Endothelial cell of hepatic sinusoid (primary cell): ENCODE results near the gene RFT1.

ENCODE experiments used
- in situ Hi-C: cut with HindIII; loops from 2 replicates; pipeline ENCODE4 v1.10.0; 2017; ENCODE audit warnings: low sequenced_read_pairs

Gene RFT1

GRCh38 chr3:53150247-53151085 lies 20.2 kb upstream of the RFT1 start:
- in situ Hi-C loops, result loop anchor here (5.0 kb wide), 1 partner anchor 37 kb away; no protein-coding TSS in a partner anchor

- in situ Hi-C loops, result loop anchor here (5.0 kb wide), 1 partner anchor 38 kb away; no protein-coding TSS in a partner anchor
Observed at GRCh38 chr3:53149699-53150098, 19.5 kb upstream of the RFT1 start.

- in situ Hi-C loops, result no loop called here
Observed at GRCh38 chr3:53149006-53149690, 18.9 kb upstream of the RFT1 start.

GRCh38 chr3:53147903-53148400 lies 17.7 kb upstream of the RFT1 start:
- in situ Hi-C loops, result no loop called here

- in situ Hi-C loops, result no loop called here
Observed at GRCh38 chr3:53147151-53147902, 17.1 kb upstream of the RFT1 start.

GRCh38 chr3:53146319-53146891 lies 16.2 kb upstream of the RFT1 start:
- in situ Hi-C loops, result no loop called here

GRCh38 chr3:53145713-53146080 lies 15.5 kb upstream of the RFT1 start:
- in situ Hi-C loops, result no loop called here

GRCh38 chr3:53144862-53145712 lies 14.9 kb upstream of the RFT1 start:
- in situ Hi-C loops, result no loop called here

- in situ Hi-C loops, result no loop called here
Observed at GRCh38 chr3:53144446-53144845, 14.2 kb upstream of the RFT1 start.

- in situ Hi-C loops, result no loop called here
Observed at GRCh38 chr3:53142986-53143385, 12.8 kb upstream of the RFT1 start.

- in situ Hi-C loops, result no loop called here
Observed at GRCh38 chr3:53140847-53141845, 10.9 kb upstream of the RFT1 start.

GRCh38 chr3:53139906-53140846 lies 9.9 kb upstream of the RFT1 start:
- in situ Hi-C loops, result no loop called here

- in situ Hi-C loops, result no loop called here
Observed at GRCh38 chr3:53137835-53138446, 7.7 kb upstream of the RFT1 start.

- in situ Hi-C loops, result no loop called here
Observed at GRCh38 chr3:53137221-53137620, 7.0 kb upstream of the RFT1 start.

- in situ Hi-C loops, result no loop called here
Observed at GRCh38 chr3:53134631-53135232, 4.5 kb upstream of the RFT1 start.

- in situ Hi-C loops, result no loop called here
Observed at GRCh38 chr3:53132347-53132746, 2.1 kb upstream of the RFT1 start.

- in situ Hi-C loops, result no loop called here
Observed at GRCh38 chr3:53131096-53131495, 861 bp upstream of the RFT1 start.
